Skeletal muscle satellite cell (primary cell): ENCODE data around the gene MAGEB5. TPM values are rescaled to one million over a fixed set of nuclear protein-coding genes. Genes with fewer than 3 reads are reported as not detected.
"Not testable (repeated sequence)": the region's sequence is repeated elsewhere in the genome, so short reads cannot be mapped to it uniquely, and the experiment has no call there.

Experiments used
- H3K27me3 ChIP-seq: 2 replicates; pipeline ENCODE4 v1.7.0; 2013; ENCODE audit warnings: low read length; ENCODE audit not compliant: control insufficient read depth, insufficient read depth
- H3K36me3 ChIP-seq: 2 replicates; pipeline ENCODE4 v1.7.0; 2013; ENCODE audit warnings: mild to moderate bottlenecking, control low read depth, low read length; ENCODE audit not compliant: insufficient read depth
- H3K4me1 ChIP-seq: 2 replicates; pipeline ENCODE4 v1.7.0; 2013; ENCODE audit warnings: low read length; ENCODE audit not compliant: control insufficient read depth, insufficient read depth
- H3K4me2 ChIP-seq: 2 replicates; pipeline ENCODE4 v1.7.0; 2013; ENCODE audit warnings: mild to moderate bottlenecking, low read length
- H3K4me3 ChIP-seq: 2 replicates; pipeline ENCODE4 v1.7.0; 2013; ENCODE audit warnings: low read length
- H3K9ac ChIP-seq: 2 replicates; pipeline ENCODE4 v1.7.0; 2013; ENCODE audit warnings: mild to moderate bottlenecking, low read depth, low read length, moderate library complexity
- H3K9me3 ChIP-seq: replicated peaks from 2 replicates; pipeline ENCODE4 v1.7.0; 2013; ENCODE audit warnings: mild to moderate bottlenecking, control low read depth, low read length
- total RNA-seq: library from RNA; depleted of rRNA; stranded (reverse); fragments of >200 nt; gene quantifications from 2 replicates; pipeline ENCODE4 v1.2.3, GENCODE V29; 2012; rRNA removed

The MAGEB5 gene
- not detected in 2 replicates for total RNA-seq

- Histone ChIP-seq H3K4me2 (no peak within 1 kb of the TSS), H3K9ac (no peak within 1 kb of the TSS), H3K4me3 (no peak within 1 kb of the TSS), H3K36me3 (no peaks in the 10 kb centered on the region), H3K27me3 (no peaks in the 10 kb centered on the region), H3K9me3 (peaks cover 13% of the 10 kb centered on the region), H3K4me1 (no peaks in the 10 kb centered on the region)
Measured at GRCh38 chrX:26215869-26216268, at the start of gene MAGEB5. Gene MAGEB5 (plus strand): TSS chrX:26216169. CDS start chrX:26217302, 1,133 bp downstream.

GRCh38 chrX:26192204-26192603 is 23.8 kb upstream of the MAGEB5 start, which contains the start of gene MAGEB6:
Gene MAGEB6 (plus strand): TSS chrX:26192440. CDS start chrX:26193847, 1,407 bp downstream.
- Histone ChIP-seq H3K4me2 (no peak within 1 kb of the TSS), H3K27me3 (no peaks in the 10 kb centered on the region), H3K4me1 (no peaks in the 10 kb centered on the region), H3K9ac (no peak within 1 kb of the TSS), H3K9me3 (peaks cover 11% of the 10 kb centered on the region), H3K36me3 (no peaks in the 10 kb centered on the region), H3K4me3 (no peak within 1 kb of the TSS)

GRCh38 chrX:26203561-26203960 is 12.4 kb upstream of the MAGEB5 start:
- H3K4me3 ChIP-seq, result no peak overlapping the region
- H3K4me1 ChIP-seq, result no peaks in the 10 kb centered on the region
- no peak overlapping the region for H3K9ac ChIP-seq
- no peak overlapping the region for H3K4me2 ChIP-seq
- peaks cover 9% of the 10 kb centered on the region for H3K9me3 ChIP-seq
- H3K27me3 ChIP-seq, result no peaks in the 10 kb centered on the region
- no peaks in the 10 kb centered on the region for H3K36me3 ChIP-seq

- not testable (repeated sequence) for H3K9me3 ChIP-seq, H3K4me2 ChIP-seq, H3K4me3 ChIP-seq, H3K9ac ChIP-seq, H3K36me3 ChIP-seq, H3K27me3 ChIP-seq, H3K4me1 ChIP-seq
Measured at GRCh38 chrX:26204717-26205116, 11.3 kb upstream of the MAGEB5 start.

- Histone ChIP-seq H3K36me3 (no peaks in the 10 kb centered on the region), H3K4me1 (no peaks in the 10 kb centered on the region), H3K9me3 (peaks cover 4% of the 10 kb centered on the region), H3K4me3 (no peak overlapping the region), H3K9ac (no peak overlapping the region), H3K27me3 (no peaks in the 10 kb centered on the region), H3K4me2 (no peak overlapping the region)
Measured at GRCh38 chrX:26208012-26208411, 8.0 kb upstream of the MAGEB5 start.

DNA sequence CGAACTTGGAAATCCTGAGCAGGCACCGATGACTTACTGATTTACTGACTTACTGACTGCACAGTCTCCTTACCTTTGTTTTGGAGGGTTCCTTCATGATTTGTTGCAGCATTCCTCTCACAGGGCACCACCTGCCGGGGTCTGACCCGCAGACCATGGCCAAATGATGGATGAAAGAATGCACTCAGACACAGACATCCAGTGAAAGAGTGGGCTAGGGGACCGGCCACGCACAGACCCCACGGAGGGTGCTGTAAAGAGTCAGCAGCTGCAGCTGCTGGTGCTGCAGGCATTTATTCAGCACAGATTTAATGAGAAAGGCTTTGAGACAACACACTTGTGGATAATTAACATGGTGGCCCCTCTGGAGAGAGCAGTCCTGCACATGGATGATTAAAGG is 3.4 kb downstream of the MAGEB5 start:
- H3K4me2 ChIP-seq, result no peak overlapping the region
- peaks cover 22% of the 10 kb centered on the region for H3K9me3 ChIP-seq
- H3K4me3 ChIP-seq, result no peak overlapping the region
- H3K9ac ChIP-seq, result no peak overlapping the region
- no peaks in the 10 kb centered on the region for H3K27me3 ChIP-seq
- H3K36me3 ChIP-seq, result no peaks in the 10 kb centered on the region
- H3K4me1 ChIP-seq, result no peaks in the 10 kb centered on the region

- no peak overlapping the region for H3K9ac ChIP-seq
- H3K4me3 ChIP-seq, result no peak overlapping the region
- no peak overlapping the region for H3K4me2 ChIP-seq
- H3K27me3 ChIP-seq, result no peaks in the 10 kb centered on the region
- H3K9me3 ChIP-seq, result peaks cover 8% of the 10 kb centered on the region
- H3K36me3 ChIP-seq, result no peaks in the 10 kb centered on the region
- H3K4me1 ChIP-seq, result no peaks in the 10 kb centered on the region
Measured at GRCh38 chrX:26234177-26234576, 18.2 kb downstream of the MAGEB5 start.

- Histone ChIP-seq H3K36me3 (no peaks in the 10 kb centered on the region), H3K9ac (no peak overlapping the region), H3K4me1 (no peaks in the 10 kb centered on the region), H3K27me3 (no peaks in the 10 kb centered on the region), H3K4me2 (no peak overlapping the region), H3K9me3 (peaks cover 2% of the 10 kb centered on the region), H3K4me3 (no peak overlapping the region)
Measured at GRCh38 chrX:26253526-26253925, 37.6 kb downstream of the MAGEB5 start.

- peaks cover 2% of the 10 kb centered on the region for H3K9me3 ChIP-seq
- H3K36me3 ChIP-seq, result no peaks in the 10 kb centered on the region
- no peak overlapping the region for H3K4me2 ChIP-seq
- no peaks in the 10 kb centered on the region for H3K4me1 ChIP-seq
- no peaks in the 10 kb centered on the region for H3K27me3 ChIP-seq
- no peak overlapping the region for H3K4me3 ChIP-seq
- H3K9ac ChIP-seq, result no peak overlapping the region
Measured at GRCh38 chrX:26254436-26254835, 38.5 kb downstream of the MAGEB5 start.

- H3K9me3 ChIP-seq, result no peaks in the 10 kb centered on the region
- H3K27me3 ChIP-seq, result no peaks in the 10 kb centered on the region
- H3K9ac ChIP-seq, result no peak overlapping the region
- H3K4me1 ChIP-seq, result no peaks in the 10 kb centered on the region
- no peaks in the 10 kb centered on the region for H3K36me3 ChIP-seq
- H3K4me2 ChIP-seq, result no peak overlapping the region
- no peak overlapping the region for H3K4me3 ChIP-seq
Measured at GRCh38 chrX:26262121-26262523, 46.2 kb downstream of the MAGEB5 start.
